Activated CD8-positive, alpha-beta T cell treated with anti-CD3 and anti-CD28 coated beads, Interleukin-2, amount 10 ng/mL, durations not matched to agents 7 days and 5 days (primary cell): ENCODE results near the gene RNF44. TPM values are rescaled to one million over a fixed set of nuclear protein-coding genes. Genes with fewer than 3 reads are reported as not detected.
A peak's percentile ranks its signal among the peaks of the same experiment; 100 is the strongest.

Source experiments
- ATAC-seq: fragments of 150-1000 bp; cut with Tn5 transposase; one replicate; pipeline ENCODE4 v1.10.0; 2021; ENCODE audit warnings: moderate library complexity
- CTCF ChIA-PET: fragments of 350-600 bp; sonication (Branson Sonifier 250); formaldehyde crosslinking; loops from one replicate; lab custom pipeline; 2021; ENCODE audit warnings: antibody characterized with exemption; lab: Charles Lee
- POLR2A ChIA-PET: fragments of 350-600 bp; sonication (Branson Sonifier 250); formaldehyde crosslinking; loops from one replicate; lab custom pipeline; 2021; ENCODE audit warnings: antibody characterized with exemption; lab: Charles Lee
- DNase-seq: peaks from one replicate; pipeline ENCODE4 v3.0.0-alpha.2; 2020
- H3K27ac Mint-ChIP-seq: one replicate; pipeline ENCODE4 v1.8.0; 2021; ENCODE audit warnings: mild to moderate bottlenecking, mixed read lengths
- H3K27me3 Mint-ChIP-seq: one replicate; pipeline ENCODE4 v1.8.0; 2021; ENCODE audit warnings: low read depth, mixed read lengths
- H3K36me3 Mint-ChIP-seq: one replicate; pipeline ENCODE4 v1.8.0; 2021; ENCODE audit warnings: low read depth, mixed read lengths
- H3K4me1 Mint-ChIP-seq: one replicate; pipeline ENCODE4 v1.8.0; 2021; ENCODE audit warnings: low read depth, mixed read lengths
- H3K4me3 Mint-ChIP-seq: one replicate; pipeline ENCODE4 v1.8.0; 2021; ENCODE audit warnings: mild to moderate bottlenecking, mixed read lengths
- H3K9me3 Mint-ChIP-seq: one replicate; pipeline ENCODE4 v1.8.0; 2022; ENCODE audit warnings: mixed read lengths; ENCODE audit not compliant: insufficient read depth
- total RNA-seq, 2 experiments: library from RNA; stranded (reverse); gene quantifications; one replicate each; pipeline ENCODE4 v1.2.3, GENCODE V29; 2021

RNF44 gene
- total RNA-seq, 2 experiments from 2014 or later = 88.3 to 92.7 TPM

- ATAC-seq (no peak), DNase-seq (no peak)
- CTCF ChIA-PET = interaction anchor here (0.7 to 1.4 kb wide), 3 partner anchors 13 to 64 kb away, joined by 3 to 4 read pairs (median 4); no protein-coding TSS in a partner anchor
- POLR2A ChIA-PET = interaction anchor here (1.0 kb wide), 1 partner anchor 17 kb away, joined by 4 read pairs; no protein-coding TSS in a partner anchor
- Mint-ChIP-seq H3K4me1 (peaks cover 20% of the 10 kb centered on the region), H3K27me3 (peaks cover 6% of the 10 kb centered on the region), H3K4me3 (no peak overlapping the region), H3K27ac (peak overlapping the region; percentile 56), H3K36me3 (no peaks in the 10 kb centered on the region), H3K9me3 (no peaks in the 10 kb centered on the region)
These were observed 20.0 kb downstream of the RNF44 start for GRCh38 chr5:176517053-176517661.

DNA sequence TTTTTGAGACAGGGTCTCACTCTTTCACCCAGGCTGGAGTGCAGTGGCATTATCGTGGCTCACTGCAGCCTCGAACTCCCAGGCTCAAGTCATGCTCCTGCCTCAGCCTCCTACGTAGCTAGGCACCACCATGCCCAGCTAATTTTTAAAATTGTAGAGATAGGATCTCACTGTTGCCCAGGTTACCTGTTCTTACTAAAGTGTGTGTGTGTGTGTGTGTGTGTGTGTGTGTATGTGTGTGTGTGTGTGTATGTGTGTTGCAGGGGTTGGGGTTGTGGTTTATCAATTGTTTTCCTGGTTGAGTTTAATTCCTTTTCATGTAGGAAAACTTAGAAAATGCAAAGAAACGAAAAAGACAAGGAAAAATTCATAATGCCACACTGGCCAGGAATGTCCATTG, 21.8 kb downstream of the RNF44 start:
- ChIA-PET CTCF (no interaction called here), POLR2A (no interaction called here)
- H3K27me3 Mint-ChIP-seq = peaks cover 4% of the 10 kb centered on the region
- H3K27ac Mint-ChIP-seq = no peak overlapping the region
- no peak for DNase-seq
- no peaks in the 10 kb centered on the region for H3K9me3 Mint-ChIP-seq
- ATAC-seq = no peak
- no peaks in the 10 kb centered on the region for H3K36me3 Mint-ChIP-seq
- H3K4me1 Mint-ChIP-seq = peaks cover 22% of the 10 kb centered on the region
- no peak overlapping the region for H3K4me3 Mint-ChIP-seq

DNA sequence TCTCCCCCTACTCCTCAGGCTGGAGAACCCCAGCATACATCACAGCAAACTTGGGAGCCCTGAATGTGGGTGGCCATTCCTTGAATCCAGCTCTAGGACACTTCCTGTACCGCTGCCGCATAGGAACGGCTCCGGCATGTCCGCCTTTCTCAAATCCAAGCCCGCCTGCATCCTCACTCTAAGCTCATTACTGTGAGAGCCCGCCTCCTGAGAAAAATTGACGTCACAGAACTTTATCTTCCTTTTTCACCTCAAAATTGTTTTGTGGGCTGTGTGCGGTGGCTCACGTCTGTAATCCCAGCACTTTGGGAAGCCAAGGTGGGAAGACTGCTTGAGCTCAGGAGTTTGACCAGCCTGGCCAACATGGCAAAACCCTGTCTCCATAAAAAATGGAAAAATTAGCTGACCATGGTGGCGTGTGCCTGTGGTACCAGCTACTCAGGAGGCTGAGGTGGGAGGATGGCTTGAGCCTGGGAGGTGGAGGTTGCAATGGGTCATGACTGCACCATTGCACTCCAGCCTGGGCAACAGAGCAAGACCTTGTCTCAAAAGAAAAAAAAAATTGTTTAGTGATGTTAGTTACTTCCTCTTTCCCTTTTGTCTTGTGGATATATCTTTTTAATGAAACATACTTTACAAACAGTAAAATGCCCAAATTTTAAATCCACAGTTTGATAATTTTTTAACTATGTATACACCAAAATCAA, 22.8 kb downstream of the RNF44 start:
- ChIA-PET CTCF (interaction anchor here (1.5 kb wide), 1 partner anchor 98 kb away, joined by 3 read pairs; the partner anchor contains the start of gene CLTB), POLR2A (no interaction called here)
- H3K4me1 Mint-ChIP-seq = peaks cover 22% of the 10 kb centered on the region

DNA sequence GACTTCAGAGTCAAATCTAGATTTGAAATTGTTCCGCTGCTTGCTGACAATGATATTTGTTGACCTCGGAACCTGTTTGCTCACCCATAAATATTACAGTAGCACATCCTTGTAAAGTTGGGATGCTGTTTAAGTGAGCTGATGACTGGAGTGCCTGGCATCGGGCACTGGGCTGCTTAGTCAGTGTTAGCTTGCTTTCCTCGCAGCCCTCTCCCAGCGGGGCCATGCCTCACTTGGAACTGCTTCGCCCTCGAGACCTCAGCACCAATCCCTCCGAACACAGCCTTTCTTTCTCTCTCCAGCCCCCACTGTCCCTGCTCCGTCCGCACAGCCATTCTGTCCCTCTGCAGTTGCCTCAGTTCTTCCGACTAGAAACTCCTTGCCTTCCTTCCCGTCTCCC, 23.4 kb downstream of the RNF44 start:
- DNase-seq (no peak), ATAC-seq (no peak)
- H3K9me3 Mint-ChIP-seq = no peaks in the 10 kb centered on the region
- POLR2A ChIA-PET = no interaction called here
- peaks cover 6% of the 10 kb centered on the region for H3K36me3 Mint-ChIP-seq
- H3K4me3 Mint-ChIP-seq = no peak overlapping the region
- H3K27ac Mint-ChIP-seq = no peak overlapping the region
- CTCF ChIA-PET = interaction anchor here (1.5 kb wide), 1 partner anchor 97 kb away, joined by 3 read pairs; the partner anchor contains the start of gene CLTB
- peaks cover 22% of the 10 kb centered on the region for H3K4me1 Mint-ChIP-seq
- H3K27me3 Mint-ChIP-seq = peaks cover 4% of the 10 kb centered on the region

More for the DNA sequence above, 22.8 kb downstream of the RNF44 start:
- peaks cover 2% of the 10 kb centered on the region for H3K36me3 Mint-ChIP-seq
- no peak overlapping the region for H3K27ac Mint-ChIP-seq
- ATAC-seq (no peak), DNase-seq (no peak)
- peaks cover 4% of the 10 kb centered on the region for H3K27me3 Mint-ChIP-seq
- no peaks in the 10 kb centered on the region for H3K9me3 Mint-ChIP-seq
- H3K4me3 Mint-ChIP-seq = no peak overlapping the region

GRCh38 chr5:176508603-176509002, 28.6 kb downstream of the RNF44 start:
- Mint-ChIP-seq H3K27me3 (no peaks in the 10 kb centered on the region), H3K4me1 (peaks cover 8% of the 10 kb centered on the region), H3K36me3 (peaks cover 47% of the 10 kb centered on the region), H3K9me3 (no peaks in the 10 kb centered on the region), H3K4me3 (no peak overlapping the region), H3K27ac (no peak overlapping the region)
- ChIA-PET CTCF (no interaction called here), POLR2A (no interaction called here)
- ATAC-seq = no peak
- no peak for DNase-seq

DNA sequence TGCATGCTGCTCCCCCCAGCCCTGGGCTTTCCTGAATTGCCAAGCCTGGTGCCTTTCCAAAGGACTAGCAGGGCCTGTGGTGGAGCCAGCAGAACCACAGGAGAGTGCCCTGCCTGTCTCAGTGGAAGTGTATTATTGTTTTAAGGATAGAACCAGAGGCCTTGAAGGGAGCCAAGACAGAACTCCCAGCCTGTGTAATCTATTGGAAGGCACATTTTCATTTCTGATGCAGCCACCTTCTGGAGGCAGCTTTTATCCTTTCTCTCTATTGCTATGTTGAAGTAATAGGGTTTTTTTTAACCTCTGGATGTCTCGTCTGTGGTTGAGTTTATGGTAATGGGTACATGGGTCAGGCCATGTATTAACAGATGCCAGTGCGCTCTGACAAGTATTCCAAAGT, 29.3 kb downstream of the RNF44 start:
- ATAC-seq (no peak), DNase-seq (no peak)
- Mint-ChIP-seq H3K4me3 (no peak overlapping the region), H3K4me1 (peaks cover 7% of the 10 kb centered on the region), H3K27me3 (no peaks in the 10 kb centered on the region), H3K36me3 (peaks cover 53% of the 10 kb centered on the region), H3K9me3 (no peaks in the 10 kb centered on the region), H3K27ac (peak overlapping the region; percentile 35)
- ChIA-PET POLR2A (no interaction called here), CTCF (no interaction called here)

DNA sequence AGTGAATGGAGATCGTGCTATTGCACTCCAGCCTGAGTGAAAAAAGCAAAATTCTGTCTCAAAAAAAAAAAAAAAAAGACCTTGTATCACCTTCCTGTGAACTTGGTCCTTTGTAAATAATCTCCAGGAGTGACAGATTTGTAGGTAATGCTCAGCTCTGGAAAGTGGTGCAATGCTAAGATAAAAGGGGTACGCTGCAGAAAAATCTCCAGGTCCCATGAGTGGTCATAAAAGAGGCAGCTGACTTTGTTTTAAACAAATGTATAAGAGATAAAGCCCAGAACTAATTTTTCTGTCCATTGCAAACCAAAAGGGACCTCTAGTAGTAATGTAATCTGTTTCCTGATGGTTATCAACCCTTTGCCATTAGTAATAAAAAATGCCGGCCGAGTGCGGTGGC, 33.7 kb downstream of the RNF44 start:
- CTCF ChIA-PET = no interaction called here

DNA sequence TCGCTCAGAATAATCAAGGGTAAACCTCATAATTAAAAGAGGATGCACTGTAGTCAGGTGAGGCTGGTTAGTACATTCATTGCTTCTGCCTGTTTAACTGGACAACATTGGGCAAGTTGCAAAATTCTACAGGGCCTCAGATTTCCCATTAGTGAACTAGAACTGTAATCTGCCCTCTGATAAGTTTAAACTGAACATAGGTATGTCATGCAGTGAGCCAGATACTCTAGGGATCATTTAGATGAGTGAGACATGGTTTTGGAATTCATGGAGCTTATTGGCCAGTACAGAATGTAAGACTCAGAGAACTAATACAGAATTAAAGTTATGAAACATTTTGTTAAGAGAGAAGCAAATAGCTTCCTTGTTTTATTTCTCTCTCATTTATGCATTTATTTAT, 35.9 kb downstream of the RNF44 start:
- ChIA-PET POLR2A (no interaction called here), CTCF (interaction anchor here (0.7 to 0.9 kb wide), 2 partner anchors 43 to 53 kb away, joined by 3 read pairs; partner anchors contain the start of gene FAF2)
- Mint-ChIP-seq H3K27me3 (no peaks in the 10 kb centered on the region), H3K9me3 (no peaks in the 10 kb centered on the region), H3K27ac (no peak overlapping the region), H3K4me1 (no peaks in the 10 kb centered on the region), H3K36me3 (peaks cover 66% of the 10 kb centered on the region), H3K4me3 (no peak overlapping the region)
- ATAC-seq (no peak), DNase-seq (no peak)

More for the DNA sequence above, 33.7 kb downstream of the RNF44 start:
- Mint-ChIP-seq H3K27me3 (no peaks in the 10 kb centered on the region), H3K4me1 (no peaks in the 10 kb centered on the region), H3K9me3 (no peaks in the 10 kb centered on the region), H3K36me3 (peaks cover 74% of the 10 kb centered on the region), H3K27ac (no peak overlapping the region), H3K4me3 (no peak overlapping the region)
- POLR2A ChIA-PET = no interaction called here
- no peak for DNase-seq
- ATAC-seq = no peak

DNA sequence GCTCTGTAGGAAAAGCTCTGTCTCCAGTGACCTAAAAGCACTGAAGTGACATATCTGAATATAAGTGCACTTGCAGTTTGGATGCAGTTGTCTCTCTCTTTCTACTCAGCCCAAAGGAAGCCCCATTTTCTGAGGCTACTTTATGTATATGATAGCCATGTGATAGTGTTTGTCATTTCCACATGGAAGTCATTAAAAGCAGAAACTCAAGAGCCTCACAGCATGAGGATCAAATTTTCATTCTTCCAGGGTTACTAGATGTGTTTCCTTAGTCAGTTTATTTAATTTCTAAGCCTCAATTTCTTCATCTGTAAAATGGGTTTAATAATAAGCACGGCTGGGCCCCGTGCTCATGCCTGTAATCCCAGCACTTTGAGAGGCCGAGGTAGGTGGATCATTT, 36.7 kb downstream of the RNF44 start:
- ATAC-seq (no peak), DNase-seq (no peak)
- no peaks in the 10 kb centered on the region for H3K9me3 Mint-ChIP-seq
- no peaks in the 10 kb centered on the region for H3K27me3 Mint-ChIP-seq
- ChIA-PET CTCF (interaction anchor here (1.3 kb wide), 1 partner anchor 37 kb away, joined by 3 read pairs; the partner anchor contains the start of gene RNF44), POLR2A (no interaction called here)
- H3K27ac Mint-ChIP-seq = no peak overlapping the region
- H3K36me3 Mint-ChIP-seq = peaks cover 67% of the 10 kb centered on the region
- no peaks in the 10 kb centered on the region for H3K4me1 Mint-ChIP-seq
- H3K4me3 Mint-ChIP-seq = no peak overlapping the region

- CTCF ChIA-PET = interaction anchor here (1.3 kb wide), 1 partner anchor 39 kb away, joined by 3 read pairs; the partner anchor contains the start of gene RNF44
- Mint-ChIP-seq H3K27me3 (no peaks in the 10 kb centered on the region), H3K9me3 (no peaks in the 10 kb centered on the region)
These were observed 37.9 kb downstream of the RNF44 start for GRCh38 chr5:176499273-176499672.

DNA sequence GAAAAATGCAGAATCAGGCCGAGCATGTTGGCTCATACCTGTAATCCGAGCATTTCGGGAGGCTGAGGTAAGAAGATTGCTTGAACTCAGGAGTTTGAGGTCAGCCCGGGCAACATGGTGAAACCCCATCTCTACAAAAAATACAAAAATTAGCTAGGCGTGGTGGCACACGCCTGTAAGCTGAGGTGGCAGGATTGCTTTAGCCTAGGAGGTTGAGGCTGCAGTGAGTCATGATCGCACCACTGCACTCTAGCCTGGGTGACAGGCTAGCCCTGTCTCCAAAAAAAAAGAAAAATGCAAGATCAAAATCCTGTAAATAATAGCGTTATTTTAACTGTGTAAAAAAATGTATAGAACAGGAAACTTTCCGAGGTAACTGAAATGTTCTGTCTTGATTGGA, 39.4 kb downstream of the RNF44 start:
- ChIA-PET POLR2A (no interaction called here), CTCF (no interaction called here)
- Mint-ChIP-seq H3K4me1 (peaks cover 2% of the 10 kb centered on the region), H3K36me3 (peaks cover 62% of the 10 kb centered on the region), H3K27me3 (no peaks in the 10 kb centered on the region), H3K4me3 (no peak overlapping the region), H3K9me3 (no peaks in the 10 kb centered on the region), H3K27ac (no peak overlapping the region)
- ATAC-seq = no peak
- no peak for DNase-seq

More at GRCh38 chr5:176499273-176499672, 37.9 kb downstream of the RNF44 start:
- POLR2A ChIA-PET = no interaction called here
- DNase-seq (no peak), ATAC-seq (no peak)
- H3K4me1 Mint-ChIP-seq = no peaks in the 10 kb centered on the region
- H3K36me3 Mint-ChIP-seq = peaks cover 62% of the 10 kb centered on the region
- H3K27ac Mint-ChIP-seq = no peak overlapping the region
- H3K4me3 Mint-ChIP-seq = no peak overlapping the region

- no peak for ATAC-seq
- H3K4me3 Mint-ChIP-seq = no peak overlapping the region
- H3K27ac Mint-ChIP-seq = no peak overlapping the region
- POLR2A ChIA-PET = no interaction called here
- no peaks in the 10 kb centered on the region for H3K27me3 Mint-ChIP-seq
- CTCF ChIA-PET = interaction anchor here (1.1 kb wide), 1 partner anchor 45 kb away, joined by 4 read pairs; no protein-coding TSS in a partner anchor
- H3K36me3 Mint-ChIP-seq = peaks cover 58% of the 10 kb centered on the region
- no peaks in the 10 kb centered on the region for H3K9me3 Mint-ChIP-seq
- no peak for DNase-seq
- H3K4me1 Mint-ChIP-seq = peaks cover 16% of the 10 kb centered on the region
These were observed 44.8 kb downstream of the RNF44 start for GRCh38 chr5:176492431-176492830.
